DMS153 (cell line): ENCODE measurements around the gene LAMA3.

Experiments used
- DNase-seq: peaks from one replicate; lab custom pipeline; 2025; lab: John Stamatoyannopoulos, UW

The LAMA3 gene, protein sequence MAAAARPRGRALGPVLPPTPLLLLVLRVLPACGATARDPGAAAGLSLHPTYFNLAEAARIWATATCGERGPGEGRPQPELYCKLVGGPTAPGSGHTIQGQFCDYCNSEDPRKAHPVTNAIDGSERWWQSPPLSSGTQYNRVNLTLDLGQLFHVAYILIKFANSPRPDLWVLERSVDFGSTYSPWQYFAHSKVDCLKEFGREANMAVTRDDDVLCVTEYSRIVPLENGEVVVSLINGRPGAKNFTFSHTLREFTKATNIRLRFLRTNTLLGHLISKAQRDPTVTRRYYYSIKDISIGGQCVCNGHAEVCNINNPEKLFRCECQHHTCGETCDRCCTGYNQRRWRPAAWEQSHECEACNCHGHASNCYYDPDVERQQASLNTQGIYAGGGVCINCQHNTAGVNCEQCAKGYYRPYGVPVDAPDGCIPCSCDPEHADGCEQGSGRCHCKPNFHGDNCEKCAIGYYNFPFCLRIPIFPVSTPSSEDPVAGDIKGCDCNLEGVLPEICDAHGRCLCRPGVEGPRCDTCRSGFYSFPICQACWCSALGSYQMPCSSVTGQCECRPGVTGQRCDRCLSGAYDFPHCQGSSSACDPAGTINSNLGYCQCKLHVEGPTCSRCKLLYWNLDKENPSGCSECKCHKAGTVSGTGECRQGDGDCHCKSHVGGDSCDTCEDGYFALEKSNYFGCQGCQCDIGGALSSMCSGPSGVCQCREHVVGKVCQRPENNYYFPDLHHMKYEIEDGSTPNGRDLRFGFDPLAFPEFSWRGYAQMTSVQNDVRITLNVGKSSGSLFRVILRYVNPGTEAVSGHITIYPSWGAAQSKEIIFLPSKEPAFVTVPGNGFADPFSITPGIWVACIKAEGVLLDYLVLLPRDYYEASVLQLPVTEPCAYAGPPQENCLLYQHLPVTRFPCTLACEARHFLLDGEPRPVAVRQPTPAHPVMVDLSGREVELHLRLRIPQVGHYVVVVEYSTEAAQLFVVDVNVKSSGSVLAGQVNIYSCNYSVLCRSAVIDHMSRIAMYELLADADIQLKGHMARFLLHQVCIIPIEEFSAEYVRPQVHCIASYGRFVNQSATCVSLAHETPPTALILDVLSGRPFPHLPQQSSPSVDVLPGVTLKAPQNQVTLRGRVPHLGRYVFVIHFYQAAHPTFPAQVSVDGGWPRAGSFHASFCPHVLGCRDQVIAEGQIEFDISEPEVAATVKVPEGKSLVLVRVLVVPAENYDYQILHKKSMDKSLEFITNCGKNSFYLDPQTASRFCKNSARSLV (N-terminal part only)

GRCh38 chr18:23689031-23689615 is at the start of gene LAMA3:
Gene LAMA3 (plus strand): TSS chr18:23689453. CDS start chr18:23689684, 231 bp downstream.
- no peak for DNase-seq

DNA sequence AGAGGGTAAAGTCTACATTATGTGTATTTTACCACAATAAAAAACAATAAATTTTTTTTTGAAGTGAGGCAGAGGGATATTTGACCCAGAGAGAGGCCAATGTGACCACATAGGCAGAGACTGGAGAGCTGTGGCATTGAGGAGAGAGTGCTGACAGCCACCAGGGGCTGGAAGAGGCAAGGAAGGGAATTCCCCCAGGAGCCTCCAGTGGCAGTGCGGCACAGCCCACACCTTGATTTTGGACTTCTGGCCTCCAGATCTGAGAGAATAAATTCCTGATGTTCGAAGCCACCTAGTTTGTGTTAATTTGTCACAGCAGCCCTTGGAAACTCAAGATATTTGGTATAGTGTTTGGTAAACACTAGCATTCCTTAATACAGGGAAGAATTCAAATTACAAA is 49.2 kb upstream of the LAMA3 start:
- no peak for DNase-seq

- DNase-seq, result no peak
Observed at GRCh38 chr18:23641143-23641720, 48.0 kb upstream of the LAMA3 start.

GRCh38 chr18:23641937-23642666 is 47.2 kb upstream of the LAMA3 start:
- no peak for DNase-seq

DNA sequence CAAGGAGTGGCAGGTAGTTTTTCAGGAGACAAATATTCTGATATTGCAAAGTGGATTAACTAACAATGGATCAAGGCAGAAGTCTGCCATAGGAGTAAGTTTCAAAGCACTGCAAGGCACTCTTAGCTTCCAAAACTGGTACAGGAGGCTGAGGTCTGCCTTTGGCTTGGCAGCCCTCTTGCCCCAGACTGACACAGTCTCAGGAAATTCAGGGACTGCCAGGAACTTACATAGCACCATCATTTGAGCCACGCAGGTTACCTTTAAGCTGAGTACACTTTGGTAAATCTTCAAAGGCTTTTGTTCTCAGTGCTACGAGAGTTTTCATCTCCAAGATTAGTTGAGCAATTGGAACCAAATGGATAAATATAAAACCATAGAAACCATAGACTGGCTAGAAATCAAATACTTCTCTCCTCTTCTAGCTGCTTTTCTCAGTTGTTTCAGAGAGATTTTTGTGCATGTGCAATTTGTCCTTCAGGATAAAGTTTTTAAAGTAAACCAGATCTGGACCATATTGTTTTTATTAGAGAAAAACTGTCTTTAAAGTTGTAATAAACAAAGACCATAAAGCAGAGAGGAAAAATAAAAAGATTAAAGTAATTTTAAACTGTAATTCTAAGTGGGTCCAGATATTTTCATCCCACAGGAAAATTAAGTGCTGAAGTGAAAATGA is 45.3 kb upstream of the LAMA3 start:
- no peak for DNase-seq

DNA sequence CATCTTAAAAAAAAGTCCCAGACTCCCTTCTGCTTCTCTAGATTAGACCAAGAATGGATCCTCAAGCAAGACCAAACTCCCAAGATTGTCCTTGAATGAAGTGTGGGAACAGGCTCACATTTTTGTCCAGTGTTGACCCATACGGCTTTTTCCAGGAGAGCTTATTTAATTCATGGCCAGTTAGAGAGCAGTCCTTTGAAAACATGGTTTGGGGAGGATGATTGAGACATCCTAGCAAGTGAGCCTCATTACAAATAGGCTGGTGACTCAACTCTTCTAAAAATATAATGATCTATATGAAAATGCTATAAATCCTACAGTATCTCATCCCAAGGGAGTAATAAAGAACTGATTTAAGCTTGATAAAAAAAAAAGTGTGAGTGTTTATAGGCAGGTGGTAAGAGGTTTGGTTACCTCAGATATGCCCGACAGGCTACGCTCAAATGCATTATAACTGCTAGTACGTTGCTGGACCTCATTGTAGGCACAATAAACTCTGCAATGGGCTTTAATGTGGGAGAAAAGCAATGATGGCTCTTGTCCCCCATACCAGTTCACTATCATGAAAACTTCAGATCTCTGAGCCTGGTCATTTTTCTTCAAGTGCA is 43.6 kb upstream of the LAMA3 start:
- DNase-seq, result no peak

GRCh38 chr18:23646282-23646681 is 43.0 kb upstream of the LAMA3 start:
- no peak for DNase-seq

DNA sequence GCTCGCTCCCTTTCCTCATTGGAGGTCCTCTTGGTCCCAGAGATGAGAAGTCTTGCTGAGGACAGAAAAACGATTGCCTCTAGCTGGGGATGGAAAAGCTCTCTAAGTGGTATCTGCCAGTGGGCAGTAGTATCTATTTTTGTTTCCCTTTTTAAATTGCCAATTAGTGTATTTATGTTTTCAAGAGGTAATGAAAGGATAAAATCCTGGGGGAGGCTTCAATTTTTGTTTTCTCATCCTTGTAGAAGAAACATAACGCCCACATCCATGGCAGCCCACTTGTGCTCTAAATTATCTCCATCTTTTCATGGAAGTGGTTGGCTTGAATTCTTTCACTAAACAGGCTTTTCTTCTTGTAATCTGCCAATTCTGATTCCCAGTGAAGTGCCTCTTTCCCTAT is 40.8 kb upstream of the LAMA3 start:
- DNase-seq, result no peak

- DNase-seq, result no peak
Observed at GRCh38 chr18:23648940-23649607, 40.2 kb upstream of the LAMA3 start.

- DNase-seq, result no peak
Observed at GRCh38 chr18:23650968-23651927, 38.0 kb upstream of the LAMA3 start.

- DNase-seq, result no peak
Observed at GRCh38 chr18:23652232-23652631, 37.0 kb upstream of the LAMA3 start.

DNA sequence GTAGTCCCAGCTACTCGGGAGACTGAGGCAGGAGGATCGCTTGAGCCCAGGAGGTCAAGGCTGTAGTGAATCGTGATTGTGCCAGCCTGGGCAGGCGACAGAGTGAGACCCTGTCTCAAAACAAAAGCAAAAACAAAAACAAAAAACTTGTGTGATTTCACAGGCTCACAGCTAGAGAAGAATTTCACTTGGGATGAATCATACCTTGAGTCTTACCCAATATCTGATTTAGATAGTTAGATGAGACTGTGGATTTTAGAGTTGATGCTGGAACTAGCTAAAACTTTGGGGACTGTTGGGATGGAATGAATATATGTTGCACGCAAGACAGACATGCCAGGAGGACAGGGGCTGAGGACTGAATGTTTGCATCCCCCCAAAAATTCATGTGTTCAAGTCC is 31.0 kb upstream of the LAMA3 start:
- no peak for DNase-seq

DNA sequence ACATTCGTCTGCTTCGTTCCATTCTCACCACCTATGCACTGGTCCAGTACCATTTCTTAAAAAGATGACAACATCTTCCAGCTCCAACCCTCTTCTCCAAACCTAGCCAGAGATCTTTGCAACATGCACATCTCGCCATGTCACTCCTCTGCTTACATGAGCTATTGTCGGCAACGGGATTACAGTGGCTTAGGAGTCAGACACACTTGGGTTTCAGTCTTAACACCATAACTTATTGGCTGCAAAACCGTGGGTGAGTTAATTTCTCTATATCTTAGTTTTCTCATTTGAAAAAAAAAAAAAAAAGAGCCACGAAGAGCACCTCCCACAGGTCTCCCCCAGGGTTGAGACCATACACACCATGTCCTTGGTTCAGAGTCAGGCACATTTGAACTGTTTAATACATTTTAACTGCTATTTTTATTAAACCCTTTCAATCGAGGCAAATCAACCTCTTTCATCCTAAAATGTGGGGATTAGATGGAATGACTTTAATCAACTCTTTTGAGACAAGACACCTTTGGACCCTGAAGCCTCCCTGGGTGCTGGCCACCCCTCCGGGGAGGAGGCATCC is 27.4 kb upstream of the LAMA3 start:
- DNase-seq, result no peak

DNA sequence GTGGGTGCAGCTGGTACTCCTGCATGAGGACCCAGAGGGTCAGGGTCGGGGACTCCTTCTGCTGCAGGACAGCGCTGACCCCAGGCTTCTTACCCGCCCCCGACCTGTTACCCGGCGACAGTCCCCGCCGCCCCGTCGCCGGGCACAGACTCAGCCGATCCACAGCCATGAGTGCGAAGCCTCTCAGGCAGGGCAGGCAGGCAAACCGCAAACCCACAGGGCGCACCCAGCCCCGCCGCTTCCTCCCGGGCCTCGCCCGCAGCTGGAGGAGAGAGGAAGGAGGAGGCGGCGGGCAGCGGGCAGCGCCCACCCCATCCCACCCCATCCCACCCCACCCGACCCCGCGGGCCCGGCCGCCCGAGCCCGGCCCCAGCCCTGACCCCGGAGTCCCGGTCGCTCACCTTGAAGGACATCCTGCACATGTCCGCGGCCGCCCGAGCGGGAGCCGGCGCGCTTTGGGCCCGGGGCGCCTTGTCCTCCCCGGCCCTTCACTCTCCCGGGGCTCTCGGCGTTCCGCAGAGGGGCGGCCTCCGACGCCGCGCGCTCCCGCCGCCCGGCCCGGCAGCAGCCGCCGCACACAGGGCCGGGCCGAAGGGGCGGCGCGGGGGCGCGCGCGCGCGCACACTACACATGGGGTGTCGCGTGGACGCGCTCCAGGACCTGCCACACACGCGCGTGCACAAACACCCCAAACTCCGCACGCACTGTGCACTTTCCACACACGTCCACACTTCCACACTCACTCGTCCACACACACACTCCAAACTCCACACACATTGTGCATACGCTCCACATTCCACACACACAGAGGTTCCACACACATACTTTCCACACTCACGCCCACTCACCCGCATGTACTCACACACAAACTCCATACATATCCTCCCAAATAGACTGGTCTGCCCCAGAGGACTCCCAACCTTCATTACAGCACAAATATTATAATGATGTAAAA is 26.7 kb upstream of the LAMA3 start, which contains the start of gene ANKRD29:
Gene ANKRD29, minus strand, starts transcription at position 603 of the 955 bp plus-strand sequence. Its CDS starts 181 bp downstream, at position 422.
- DNase-seq, result no peak

DNA sequence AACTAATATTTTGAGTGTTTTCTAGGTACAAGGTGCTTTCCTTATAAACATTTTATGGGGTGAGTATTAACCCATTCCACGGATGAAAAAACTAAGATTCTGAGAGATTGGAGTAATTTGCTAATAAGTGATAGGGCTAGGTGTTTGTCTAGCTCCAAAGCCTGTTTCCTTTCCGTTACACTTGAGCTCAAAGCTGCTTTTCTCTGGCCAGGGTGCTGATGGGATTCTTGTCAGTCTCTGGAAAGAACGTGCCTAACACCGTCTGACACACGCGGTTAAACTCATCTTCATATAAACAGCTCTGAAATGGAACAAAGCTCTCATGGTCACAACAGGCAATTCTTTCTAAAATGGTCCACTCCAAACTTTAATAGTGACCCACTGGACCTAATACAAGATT is 24.6 kb upstream of the LAMA3 start:
- DNase-seq, result no peak

- DNase-seq, result no peak
Observed at GRCh38 chr18:23667114-23667513, 22.1 kb upstream of the LAMA3 start.
